IMR-90 (cell line): ENCODE measurements around the gene GABRA4. TPM values are rescaled to one million over a fixed set of nuclear protein-coding genes. Genes with fewer than 3 reads are reported as not detected.

Source experiments
- ATAC-seq: fragments of 200-7000 bp; cut with Tn5 transposase; 2 replicates; pipeline ENCODE4 v1.9.1; 2020; ENCODE audit warnings: low read depth, mild to moderate bottlenecking, moderate library complexity
- BruUV-seq: library from RNA; stranded (reverse); fragments of 400-500 nt; replicated peaks from 2 replicates; lab custom pipeline; 2021; lab: Mats Ljungman, UMichigan
- CTCF ChIA-PET: fragments of 300-600 bp; formaldehyde crosslinking; extraction: SDS; loops from one replicate; lab custom pipeline; 2021; ENCODE audit warnings: antibody characterized with exemption; lab: Yijun Ruan, JAX
- POLR2A ChIA-PET: fragments of 300-600 bp; sonication (Branson Sonifier 250); formaldehyde crosslinking; loops from one replicate; lab custom pipeline; 2022; ENCODE audit warnings: antibody characterized with exemption; ENCODE audit not compliant: unreplicated experiment; lab: Charles Lee
- DNase-seq: peaks from one replicate; pipeline ENCODE4 v3.0.0; 2013
- H2AFZ ChIP-seq: replicated peaks from 2 replicates; pipeline ENCODE3; 2013; ENCODE audit warnings: low read length, mild to moderate bottlenecking; ENCODE audit not compliant: poor library complexity
- H2AK5ac ChIP-seq: 2 replicates; pipeline ENCODE4 v1.6.1; 2013; ENCODE audit warnings: low read depth, low read length, inconsistent platforms
- H2AK9ac ChIP-seq: replicated peaks from 2 replicates; pipeline ENCODE3; 2013; ENCODE audit warnings: mild to moderate bottlenecking, low read depth, low read length, moderate library complexity; ENCODE audit not compliant: poor library complexity
- H2BK120ac ChIP-seq: 2 replicates; pipeline ENCODE4 v1.6.1; 2013; ENCODE audit warnings: low read depth, low read length, inconsistent platforms
- H2BK15ac ChIP-seq: 3 replicates; pipeline ENCODE4 v1.6.1; 2013; ENCODE audit warnings: low read depth, low read length, inconsistent platforms
- H2BK20ac ChIP-seq: 2 replicates; pipeline ENCODE4 v1.6.1; 2013; ENCODE audit warnings: low read depth, mild to moderate bottlenecking, inconsistent platforms, low read length, moderate library complexity
- H2BK5ac ChIP-seq: 2 replicates; pipeline ENCODE4 v1.6.1; 2013; ENCODE audit warnings: mild to moderate bottlenecking, low read depth, low read length, inconsistent platforms; ENCODE audit not compliant: poor library complexity, severe bottlenecking
- H3K14ac ChIP-seq: replicated peaks from 2 replicates; pipeline ENCODE4 v1.6.1; 2013; ENCODE audit warnings: low read depth, low read length, inconsistent platforms
- H3K18ac ChIP-seq: 2 replicates; pipeline ENCODE4 v1.6.1; 2013; ENCODE audit warnings: low read depth, low read length, control low read depth
- H3K23ac ChIP-seq: 2 replicates; pipeline ENCODE4 v1.6.1; 2013; ENCODE audit warnings: low read depth, low read length, inconsistent platforms
- H3K27ac ChIP-seq: 2 replicates; pipeline ENCODE4 v1.5.1; 2013; ENCODE audit warnings: mild to moderate bottlenecking, control low read depth, low read length; ENCODE audit not compliant: insufficient read depth
- H3K27me3 ChIP-seq: 2 replicates; pipeline ENCODE4 v1.6.1; 2013; ENCODE audit warnings: low read length; ENCODE audit not compliant: control insufficient read depth, insufficient read depth
- H3K36me3 ChIP-seq: 2 replicates; pipeline ENCODE4 v1.6.1; 2013; ENCODE audit warnings: low read length, mixed read lengths; ENCODE audit not compliant: control insufficient read depth, insufficient read depth
- H3K4ac ChIP-seq: 2 replicates; pipeline ENCODE4 v1.6.1; 2013; ENCODE audit warnings: low read depth, low read length, inconsistent platforms
- H3K4me1 ChIP-seq: 2 replicates; pipeline ENCODE4 v1.6.1; 2013; ENCODE audit warnings: low read length, mixed read lengths; ENCODE audit not compliant: control insufficient read depth, insufficient read depth
- H3K4me2 ChIP-seq: 2 replicates; pipeline ENCODE4 v1.6.1; 2013; ENCODE audit warnings: low read depth, mild to moderate bottlenecking, control low read depth, low read length, moderate library complexity
- H3K4me3 ChIP-seq: 2 replicates; pipeline ENCODE4 v1.5.1; 2013; ENCODE audit warnings: low read depth, mild to moderate bottlenecking, control low read depth, low read length, moderate library complexity; ENCODE audit not compliant: insufficient read depth
- H3K56ac ChIP-seq: 2 replicates; pipeline ENCODE4 v1.6.1; 2013; ENCODE audit warnings: low read length, inconsistent platforms; ENCODE audit not compliant: insufficient read depth; ENCODE audit errors: extremely low read depth
- H3K79me1 ChIP-seq, 2 experiments: 2 replicates each; pipeline ENCODE4 v1.6.1; 2013; ENCODE audit warnings: low read length in 2 of 2, inconsistent platforms in 1 of 2, low read depth in 1 of 2
- H3K9ac ChIP-seq: 2 replicates; pipeline ENCODE4 v1.6.1; 2013; ENCODE audit warnings: low read depth, low read length, control low read depth
- H3K9me1 ChIP-seq: 2 replicates; pipeline ENCODE4 v1.6.1; 2013; ENCODE audit warnings: low read length, inconsistent platforms; ENCODE audit not compliant: insufficient read depth
- H3K9me3 ChIP-seq: 2 replicates; pipeline ENCODE4 v1.6.1; 2013; ENCODE audit warnings: low read length; ENCODE audit not compliant: control insufficient read depth, insufficient read depth
- H4K20me1 ChIP-seq: 2 replicates; pipeline ENCODE4 v1.6.1; 2013; ENCODE audit warnings: low read length, inconsistent platforms; ENCODE audit not compliant: insufficient read depth
- H4K5ac ChIP-seq: 2 replicates; pipeline ENCODE4 v1.6.1; 2013; ENCODE audit warnings: mild to moderate bottlenecking, low read depth, low read length, control low read depth
- H4K8ac ChIP-seq, 2 experiments: 2 replicates each; pipeline ENCODE4 v1.6.1; 2013; ENCODE audit warnings: low read depth in 2 of 2, low read length in 2 of 2, control low read depth in 1 of 2, inconsistent platforms in 1 of 2
- H4K91ac ChIP-seq: 2 replicates; pipeline ENCODE4 v1.6.1; 2013; ENCODE audit warnings: low read depth, low read length, inconsistent platforms; ENCODE audit not compliant: insufficient read depth
- CEBPB ChIP-seq: IDR thresholded peaks from 2 replicates; pipeline ENCODE4 v1.6.1; 2012; ENCODE audit warnings: low read depth, low read length, improper control_type of control experiment
- MXI1 ChIP-seq: IDR thresholded peaks from 2 replicates; pipeline ENCODE4 v1.6.1; 2012; ENCODE audit warnings: low read depth, mild to moderate bottlenecking, low read length, moderate library complexity, borderline replicate concordance
- SMC3 ChIP-seq: fragments of 150-350 bp; IDR thresholded peaks from 2 replicates; pipeline ENCODE4 v1.6.1; 2016; ENCODE audit warnings: low read depth, mild to moderate bottlenecking, antibody characterized with exemption, low read length, moderate library complexity
- WGBS, 2 experiments: methylation state at CpG; one replicate each; pipeline versions ENCODE4 v1.1.5 to v1.1.7; 2013; ENCODE audit warnings: missing lambda C conversion rate in 2 of 2; ENCODE audit not compliant: insufficient read length in 1 of 2; ENCODE audit errors: extremely low coverage in 2 of 2; 5-methylcytosine and 5-hydroxymethylcytosine counted together
- dilution Hi-C: fragments of 300-500 bp; cut with HindIII; formaldehyde crosslinking; loops from one replicate; pipeline ENCODE4 v1.14.3; 2018; ENCODE audit warnings: low sequenced_read_pairs; ENCODE audit not compliant: unreplicated experiment
- in situ Hi-C: fragments of 300-500 bp; cut with MboI; formaldehyde crosslinking; loops from 3 replicates; pipeline ENCODE4 v1.14.3; 2019; ENCODE audit warnings: low sequenced_read_pairs, inconsistent platforms, mixed read lengths
- intact Hi-C: fragments of 100-400 bp; cut with micrococcal nuclease; formaldehyde crosslinking; loops from 2 replicates; pipeline ENCODE4 v1.10.0; 2022
- polyA plus RNA-seq, 3 experiments: library from polyadenylated mRNA; depleted of rRNA; stranded (reverse); fragments of >200 nt; gene quantifications; 2 replicates each; pipeline ENCODE4 v1.2.3, GENCODE V29; 2012; ENCODE audit warnings: low replicate concordance in 1 of 3
- total RNA-seq: library from RNA; depleted of rRNA; stranded (reverse); fragments of >200 nt; gene quantifications from 2 replicates; pipeline ENCODE4 v1.2.3, GENCODE V29; 2012
- TF ChIP-seq, protein P1 (sequence below): conservative IDR thresholded peaks from 2 replicates; pipeline ENCODE4 v1.5.1; 2012; ENCODE audit warnings: mild to moderate bottlenecking, low read depth, low read length, improper control_type of control experiment

Gene GABRA4
- total and polyA plus RNA-seq, 2 of the 4 experiments (the other 2 are of a cell fraction): 1.1 to 1.8 TPM

DNA sequence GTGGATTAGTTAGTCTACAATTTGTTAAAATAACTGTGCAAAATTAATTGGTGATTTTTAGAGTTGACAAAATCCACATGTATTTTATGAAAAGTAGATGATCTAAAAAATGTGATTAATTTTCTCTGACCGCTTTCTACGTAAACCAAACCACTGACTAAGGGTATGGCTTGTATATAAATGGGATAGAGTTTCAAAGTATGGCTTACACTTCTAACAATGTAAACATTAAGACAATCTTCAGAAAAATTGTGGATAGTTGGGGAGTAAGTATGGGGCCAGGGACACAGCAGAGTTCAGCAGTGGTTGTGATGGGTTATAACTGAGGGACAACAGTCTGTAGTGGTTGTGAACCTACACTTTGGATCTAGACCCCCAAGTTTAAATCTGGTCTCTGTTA lies 39.8 kb downstream of the GABRA4 start:
- DNase-seq (peak; percentile 67), ATAC-seq (peak; percentile 73)
- H2BK120ac ChIP-seq: peak overlapping the region; percentile 58; the same call in 1 of the 2 replicates
- peak overlapping the region; percentile 42; the same call in 1 of the 2 replicates for H3K4me2 ChIP-seq
- peaks cover 6% of the 10 kb centered on the region for H3K4me1 ChIP-seq
- no peak overlapping the region for H3K9ac ChIP-seq
- no TSS peak for BruUV-seq
- H3K14ac ChIP-seq: no peak overlapping the region
- no peak overlapping the region for H3K23ac ChIP-seq
- H3K27ac ChIP-seq: no peak overlapping the region
- H3K56ac ChIP-seq: no peak overlapping the region
- WGBS, 2 experiments: no CpG with 5 or more reads among the region's 2 CpGs
- H2BK5ac ChIP-seq: peak overlapping the region; percentile 50
- H3K4me3 ChIP-seq: no peak overlapping the region
- H4K20me1 ChIP-seq: no peaks in the 10 kb centered on the region
- no peak for TF ChIP-seq MXI1
- TF ChIP-seq, protein P1, sequence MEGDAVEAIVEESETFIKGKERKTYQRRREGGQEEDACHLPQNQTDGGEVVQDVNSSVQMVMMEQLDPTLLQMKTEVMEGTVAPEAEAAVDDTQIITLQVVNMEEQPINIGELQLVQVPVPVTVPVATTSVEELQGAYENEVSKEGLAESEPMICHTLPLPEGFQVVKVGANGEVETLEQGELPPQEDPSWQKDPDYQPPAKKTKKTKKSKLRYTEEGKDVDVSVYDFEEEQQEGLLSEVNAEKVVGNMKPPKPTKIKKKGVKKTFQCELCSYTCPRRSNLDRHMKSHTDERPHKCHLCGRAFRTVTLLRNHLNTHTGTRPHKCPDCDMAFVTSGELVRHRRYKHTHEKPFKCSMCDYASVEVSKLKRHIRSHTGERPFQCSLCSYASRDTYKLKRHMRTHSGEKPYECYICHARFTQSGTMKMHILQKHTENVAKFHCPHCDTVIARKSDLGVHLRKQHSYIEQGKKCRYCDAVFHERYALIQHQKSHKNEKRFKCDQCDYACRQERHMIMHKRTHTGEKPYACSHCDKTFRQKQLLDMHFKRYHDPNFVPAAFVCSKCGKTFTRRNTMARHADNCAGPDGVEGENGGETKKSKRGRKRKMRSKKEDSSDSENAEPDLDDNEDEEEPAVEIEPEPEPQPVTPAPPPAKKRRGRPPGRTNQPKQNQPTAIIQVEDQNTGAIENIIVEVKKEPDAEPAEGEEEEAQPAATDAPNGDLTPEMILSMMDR: no peak
- no peak for TF ChIP-seq CEBPB
- no peak for TF ChIP-seq SMC3
- ChIA-PET CTCF (no interaction called here), POLR2A (no interaction called here)
- H2AK5ac ChIP-seq: peak overlapping the region; percentile 2; the same call in 1 of the 2 replicates
- no peak overlapping the region for H2AFZ ChIP-seq
- intact Hi-C loops (loop anchor here (5.0 kb wide), 1 partner anchor 49 kb away; no protein-coding TSS in a partner anchor), dilution Hi-C loops (no loop called here), in situ Hi-C loops (no loop called here)
- no peak overlapping the region for H3K18ac ChIP-seq
- no peaks in the 10 kb centered on the region for H3K9me1 ChIP-seq
- no peak overlapping the region for H4K5ac ChIP-seq
- peak overlapping the region in 1 of 2 experiments; percentile 36; a peak in 1 of 4 replicates for H4K8ac ChIP-seq
- H3K36me3 ChIP-seq: no peaks in the 10 kb centered on the region
- peak overlapping the region; percentile 46; the same call in 1 of the 2 replicates for H2BK20ac ChIP-seq
- H3K27me3 ChIP-seq: no peaks in the 10 kb centered on the region
- H3K9me3 ChIP-seq: no peaks in the 10 kb centered on the region
- 0 out of 3 replicates have a peak overlapping the region, but pooled peaks have one; percentile 32 for H2BK15ac ChIP-seq
- no peak overlapping the region for H4K91ac ChIP-seq
- H3K79me1 ChIP-seq: no peaks in the 10 kb centered on the region
- H2AK9ac ChIP-seq: no peak overlapping the region
- H3K4ac ChIP-seq: no peak overlapping the region
